WTC11 (cell line): ENCODE data around the gene ZNF317. TPM values are rescaled to one million over a fixed set of nuclear protein-coding genes. Genes with fewer than 3 reads are reported as not detected.

Experiments
- ATAC-seq: fragments of 200-7000 bp; cut with Tn5 transposase; 2 replicates; pipeline ENCODE4 v1.10.0; 2021; ENCODE audit warnings: mild to moderate bottlenecking, moderate library complexity
- Bru-seq: library from RNA; stranded (reverse); fragments of 400-500 nt; gene quantifications from one replicate; lab custom pipeline; 2021; lab: Mats Ljungman, UMichigan
- CTCF ChIA-PET: fragments of 300-600 bp; sonication (Branson Sonifier 250); formaldehyde crosslinking; loops from one replicate; lab custom pipeline; 2021; ENCODE audit warnings: antibody characterized with exemption; lab: Charles Lee
- POLR2A ChIA-PET: fragments of 350-600 bp; sonication (Branson Sonifier 250); formaldehyde crosslinking; loops from one replicate; lab custom pipeline; 2021; ENCODE audit warnings: antibody characterized with exemption; lab: Charles Lee
- DNase-seq: peaks from one replicate; pipeline ENCODE4 v3.0.0; 2021; ENCODE audit warnings: low spot score
- H3K27ac Mint-ChIP-seq: 2 replicates; pipeline ENCODE4 v1.8.0; 2021; ENCODE audit warnings: mixed read lengths
- H3K27me3 Mint-ChIP-seq: 2 replicates; pipeline ENCODE4 v1.8.0; 2021; ENCODE audit warnings: low read depth, mild to moderate bottlenecking, moderate library complexity, mixed read lengths
- H3K36me3 Mint-ChIP-seq: 2 replicates; pipeline ENCODE4 v1.8.0; 2021; ENCODE audit warnings: mixed read lengths
- H3K4me1 Mint-ChIP-seq: 2 replicates; pipeline ENCODE4 v1.8.0; 2022; ENCODE audit warnings: mixed read lengths
- H3K4me3 Mint-ChIP-seq: 2 replicates; pipeline ENCODE4 v1.8.0; 2021; ENCODE audit warnings: mild to moderate bottlenecking, moderate library complexity, mixed read lengths
- H3K9me3 Mint-ChIP-seq: 2 replicates; pipeline ENCODE4 v1.8.0; 2021; ENCODE audit warnings: mixed read lengths
- ATF1 ChIP-seq: sonication (generic); formaldehyde crosslinking; IDR thresholded peaks from 2 replicates; pipeline ENCODE4 v1.8.1; 2023; ENCODE audit warnings: mild to moderate bottlenecking, moderate library complexity, missing genetic modification reagents
- ERG ChIP-seq: fragments of 250-450 bp; sonication (Bioruptor Pico); IDR thresholded peaks from 2 replicates; pipeline ENCODE4 v1.8.0; 2021; ENCODE audit warnings: mild to moderate bottlenecking
- FOXP1 ChIP-seq: sonication (generic); formaldehyde crosslinking; IDR thresholded peaks from 2 replicates; pipeline ENCODE4 v1.8.0; 2022; ENCODE audit warnings: missing genetic modification reagents, mild to moderate bottlenecking, moderate library complexity, borderline replicate concordance
- GABPB1 ChIP-seq: sonication (generic); formaldehyde crosslinking; IDR thresholded peaks from 2 replicates; pipeline ENCODE4 v1.8.1; 2023; ENCODE audit warnings: mild to moderate bottlenecking, missing genetic modification reagents
- IRF1 ChIP-seq: sonication (generic); formaldehyde crosslinking; IDR thresholded peaks from 2 replicates; pipeline ENCODE4 v1.8.0; 2023; ENCODE audit warnings: missing genetic modification reagents
- RELA ChIP-seq: sonication (generic); formaldehyde crosslinking; IDR thresholded peaks from 2 replicates; pipeline ENCODE4 v1.8.1; 2022; ENCODE audit warnings: missing genetic modification reagents, mild to moderate bottlenecking, borderline replicate concordance
- RORB ChIP-seq: fragments of 250-450 bp; sonication (Bioruptor Pico); IDR thresholded peaks from 2 replicates; pipeline ENCODE4 v1.9.0; 2021; ENCODE audit warnings: mild to moderate bottlenecking
- SP1 ChIP-seq: sonication (generic); formaldehyde crosslinking; conservative IDR thresholded peaks from 2 replicates; pipeline ENCODE4 v1.8.1; 2022; ENCODE audit warnings: missing genetic modification reagents
- TP53 ChIP-seq: sonication (generic); formaldehyde crosslinking; IDR thresholded peaks from 2 replicates; pipeline ENCODE4 v1.8.1; 2023; ENCODE audit warnings: mild to moderate bottlenecking, missing genetic modification reagents
- ZBTB43 ChIP-seq: sonication (generic); formaldehyde crosslinking; IDR thresholded peaks from 2 replicates; pipeline ENCODE4 v1.8.1; 2023; ENCODE audit warnings: mild to moderate bottlenecking, missing genetic modification reagents
- ZNF425 ChIP-seq: fragments of 250-450 bp; sonication (Bioruptor Pico); conservative IDR thresholded peaks from 2 replicates; pipeline ENCODE4 v1.9.0; 2021; ENCODE audit warnings: mild to moderate bottlenecking
- ZNF512 ChIP-seq: sonication (generic); formaldehyde crosslinking; IDR thresholded peaks from 2 replicates; pipeline ENCODE4 v1.8.1; 2022; ENCODE audit warnings: missing genetic modification reagents, borderline replicate concordance
- long read RNA-seq, 3 experiments: library from RNA in 1 of 3; library from capped mRNA in 1 of 3; library from polyadenylated mRNA in 1 of 3; unstranded in 2 of 3; stranded (forward) in 1 of 3; transcript quantifications; one replicate each; pipeline ENCODE4 v2.0.0, GENCODE V29; 2021
- total RNA-seq: library from RNA; stranded (reverse); gene quantifications from 3 replicates; pipeline ENCODE4 v1.2.3, GENCODE V29; 2021
- TF ChIP-seq, protein P1 (sequence below): sonication (generic); formaldehyde crosslinking; IDR thresholded peaks from 2 replicates; pipeline ENCODE4 v1.8.0; 2022; ENCODE audit warnings: mild to moderate bottlenecking, missing genetic modification reagents
- TF ChIP-seq, protein P2 (sequence below): sonication (generic); formaldehyde crosslinking; IDR thresholded peaks from 2 replicates; pipeline ENCODE4 v1.8.1; 2023; ENCODE audit warnings: mild to moderate bottlenecking, missing genetic modification reagents
- TF ChIP-seq, protein P3 (sequence below): sonication (generic); formaldehyde crosslinking; IDR thresholded peaks from 2 replicates; pipeline ENCODE4 v1.8.1; 2023; ENCODE audit warnings: mild to moderate bottlenecking, missing genetic modification reagents, moderate library complexity
- TF ChIP-seq, protein P4 (sequence below): sonication (generic); formaldehyde crosslinking; IDR thresholded peaks from 2 replicates; pipeline ENCODE4 v1.8.0; 2022; ENCODE audit warnings: missing genetic modification reagents

ZNF317 gene
- total RNA-seq (36.8 to 38.7 TPM (median 38.4 TPM) in 3 replicates), Bru-seq, nascent RNA (percentile 93 among the genes with signal in this experiment)
- long read RNA-seq, experiment 1, full-length matches to known transcripts: 125 of 189 reads
- long read RNA-seq, experiment 1, partial matches to known transcripts: 27 of 189 reads
- long read RNA-seq, experiment 1, other reads (novel, unspliced or antisense): 37 of 189 reads
- long read RNA-seq, experiment 2, full-length matches to known transcripts: 6 of 30 reads
- long read RNA-seq, experiment 2, partial matches to known transcripts: 5 of 30 reads
- long read RNA-seq, experiment 2, other reads (novel, unspliced or antisense): 19 of 30 reads
- long read RNA-seq, experiment 3, partial matches to known transcripts: 0 of 5 reads
- long read RNA-seq, experiment 3, other reads (novel, unspliced or antisense): 5 of 5 reads

GRCh38 chr19:9140159-9140874 lies at the start of gene ZNF317:
TSS of gene ZNF317 (plus strand) at chr19:9140397. CDS start at chr19:9156017, 15,620 bp downstream.
- peaks cover 27% of the 10 kb centered on the region for H3K36me3 Mint-ChIP-seq
- H3K9me3 Mint-ChIP-seq: peaks cover 22% of the 10 kb centered on the region
- no peaks in the 10 kb centered on the region for H3K27me3 Mint-ChIP-seq
- H3K4me1 Mint-ChIP-seq: peaks cover 24% of the 10 kb centered on the region
- ChIA-PET POLR2A (no interaction called here), CTCF (interaction anchor here (0.5 kb wide), 2 partner anchors 65 to 868 kb away, joined by 4 read pairs; no protein-coding TSS in a partner anchor)
- DNase-seq (peak; percentile 87), ATAC-seq (peak; percentile 91)
- TF ChIP-seq, protein P1, sequence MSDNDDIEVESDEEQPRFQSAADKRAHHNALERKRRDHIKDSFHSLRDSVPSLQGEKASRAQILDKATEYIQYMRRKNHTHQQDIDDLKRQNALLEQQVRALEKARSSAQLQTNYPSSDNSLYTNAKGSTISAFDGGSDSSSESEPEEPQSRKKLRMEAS (CRISPR knock-in tag): peak; percentile 71
- TF ChIP-seq ZBTB43 (CRISPR knock-in tag) (0 out of 2 replicates have a peak, but pooled peaks have one; percentile 55), TP53 (CRISPR knock-in tag) (no peak), FOXP1 (peak; percentile 54; the same call in 1 of the 2 replicates), ZNF425 (no peak), RELA (CRISPR knock-in tag) (no peak), SP1 (CRISPR knock-in tag) (peak; percentile 67), ATF1 (CRISPR knock-in tag) (no peak), ZNF512 (CRISPR knock-in tag) (peak; percentile 42; the same call in 1 of the 2 replicates), GABPB1 (CRISPR knock-in tag) (0 out of 2 replicates have a peak, but pooled peaks have one; percentile 55)
- TF ChIP-seq, protein P2, sequence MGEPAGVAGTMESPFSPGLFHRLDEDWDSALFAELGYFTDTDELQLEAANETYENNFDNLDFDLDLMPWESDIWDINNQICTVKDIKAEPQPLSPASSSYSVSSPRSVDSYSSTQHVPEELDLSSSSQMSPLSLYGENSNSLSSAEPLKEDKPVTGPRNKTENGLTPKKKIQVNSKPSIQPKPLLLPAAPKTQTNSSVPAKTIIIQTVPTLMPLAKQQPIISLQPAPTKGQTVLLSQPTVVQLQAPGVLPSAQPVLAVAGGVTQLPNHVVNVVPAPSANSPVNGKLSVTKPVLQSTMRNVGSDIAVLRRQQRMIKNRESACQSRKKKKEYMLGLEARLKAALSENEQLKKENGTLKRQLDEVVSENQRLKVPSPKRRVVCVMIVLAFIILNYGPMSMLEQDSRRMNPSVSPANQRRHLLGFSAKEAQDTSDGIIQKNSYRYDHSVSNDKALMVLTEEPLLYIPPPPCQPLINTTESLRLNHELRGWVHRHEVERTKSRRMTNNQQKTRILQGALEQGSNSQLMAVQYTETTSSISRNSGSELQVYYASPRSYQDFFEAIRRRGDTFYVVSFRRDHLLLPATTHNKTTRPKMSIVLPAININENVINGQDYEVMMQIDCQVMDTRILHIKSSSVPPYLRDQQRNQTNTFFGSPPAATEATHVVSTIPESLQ: no peak
- TF ChIP-seq, protein P3, sequence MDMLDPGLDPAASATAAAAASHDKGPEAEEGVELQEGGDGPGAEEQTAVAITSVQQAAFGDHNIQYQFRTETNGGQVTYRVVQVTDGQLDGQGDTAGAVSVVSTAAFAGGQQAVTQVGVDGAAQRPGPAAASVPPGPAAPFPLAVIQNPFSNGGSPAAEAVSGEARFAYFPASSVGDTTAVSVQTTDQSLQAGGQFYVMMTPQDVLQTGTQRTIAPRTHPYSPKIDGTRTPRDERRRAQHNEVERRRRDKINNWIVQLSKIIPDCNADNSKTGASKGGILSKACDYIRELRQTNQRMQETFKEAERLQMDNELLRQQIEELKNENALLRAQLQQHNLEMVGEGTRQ (CRISPR knock-in tag): peak; percentile 51; the same call in 1 of the 2 replicates
- peak within 1 kb of the TSS; percentile 99 for H3K4me3 Mint-ChIP-seq
- peak within 1 kb of the TSS; percentile 97 for H3K27ac Mint-ChIP-seq

DNA sequence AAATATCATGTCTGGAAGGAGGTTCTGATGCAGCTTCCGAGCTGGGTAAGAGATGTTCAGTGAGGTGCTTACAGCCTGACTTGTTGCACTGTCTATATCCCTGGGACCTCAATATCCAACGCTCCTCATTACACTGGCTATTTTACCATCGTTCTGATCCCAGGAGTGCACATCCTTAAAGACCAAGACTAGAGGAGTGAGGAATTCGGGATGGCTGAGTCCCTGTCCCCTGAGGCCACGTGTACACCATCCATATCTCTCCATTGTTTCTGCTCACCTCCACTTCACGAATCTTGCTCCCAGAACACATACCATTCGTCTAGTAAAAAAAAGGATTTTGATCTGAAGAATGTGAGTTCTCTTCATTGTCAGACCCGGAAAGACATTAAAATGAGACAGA lies 32.8 kb upstream of the ZNF317 start, which contains the start of gene OR7G2:
Gene OR7G2, minus strand, starts transcription at position 101 of the 400 bp plus-strand sequence. CDS start 4,232 bp downstream, outside the sequence.
- no peak within 1 kb of the TSS for H3K4me3 Mint-ChIP-seq
- no peak for DNase-seq
- H3K36me3 Mint-ChIP-seq: peaks cover 43% of the 10 kb centered on the region
- ChIA-PET CTCF (no interaction called here), POLR2A (no interaction called here)
- H3K27me3 Mint-ChIP-seq: no peaks in the 10 kb centered on the region; the same call in 1 of the 2 replicates
- no peak within 1 kb of the TSS for H3K27ac Mint-ChIP-seq
- H3K9me3 Mint-ChIP-seq: peaks cover 59% of the 10 kb centered on the region
- no peaks in the 10 kb centered on the region for H3K4me1 Mint-ChIP-seq
- ATAC-seq: no peak
- no peak for TF ChIP-seq IRF1 (CRISPR knock-in tag)
- TF ChIP-seq ERG: no peak
- no peak for TF ChIP-seq RORB
- TF ChIP-seq, protein P4, sequence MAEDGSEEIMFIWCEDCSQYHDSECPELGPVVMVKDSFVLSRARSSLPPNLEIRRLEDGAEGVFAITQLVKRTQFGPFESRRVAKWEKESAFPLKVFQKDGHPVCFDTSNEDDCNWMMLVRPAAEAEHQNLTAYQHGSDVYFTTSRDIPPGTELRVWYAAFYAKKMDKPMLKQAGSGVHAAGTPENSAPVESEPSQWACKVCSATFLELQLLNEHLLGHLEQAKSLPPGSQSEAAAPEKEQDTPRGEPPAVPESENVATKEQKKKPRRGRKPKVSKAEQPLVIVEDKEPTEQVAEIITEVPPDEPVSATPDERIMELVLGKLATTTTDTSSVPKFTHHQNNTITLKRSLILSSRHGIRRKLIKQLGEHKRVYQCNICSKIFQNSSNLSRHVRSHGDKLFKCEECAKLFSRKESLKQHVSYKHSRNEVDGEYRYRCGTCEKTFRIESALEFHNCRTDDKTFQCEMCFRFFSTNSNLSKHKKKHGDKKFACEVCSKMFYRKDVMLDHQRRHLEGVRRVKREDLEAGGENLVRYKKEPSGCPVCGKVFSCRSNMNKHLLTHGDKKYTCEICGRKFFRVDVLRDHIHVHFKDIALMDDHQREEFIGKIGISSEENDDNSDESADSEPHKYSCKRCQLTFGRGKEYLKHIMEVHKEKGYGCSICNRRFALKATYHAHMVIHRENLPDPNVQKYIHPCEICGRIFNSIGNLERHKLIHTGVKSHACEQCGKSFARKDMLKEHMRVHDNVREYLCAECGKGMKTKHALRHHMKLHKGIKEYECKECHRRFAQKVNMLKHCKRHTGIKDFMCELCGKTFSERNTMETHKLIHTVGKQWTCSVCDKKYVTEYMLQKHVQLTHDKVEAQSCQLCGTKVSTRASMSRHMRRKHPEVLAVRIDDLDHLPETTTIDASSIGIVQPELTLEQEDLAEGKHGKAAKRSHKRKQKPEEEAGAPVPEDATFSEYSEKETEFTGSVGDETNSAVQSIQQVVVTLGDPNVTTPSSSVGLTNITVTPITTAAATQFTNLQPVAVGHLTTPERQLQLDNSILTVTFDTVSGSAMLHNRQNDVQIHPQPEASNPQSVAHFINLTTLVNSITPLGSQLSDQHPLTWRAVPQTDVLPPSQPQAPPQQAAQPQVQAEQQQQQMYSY (CRISPR knock-in tag): no peak
- TF ChIP-seq SP1 (CRISPR knock-in tag): no peak
